Panc1 (cell line): ENCODE results near the gene PTPN23. TPM values are rescaled to one million over a fixed set of nuclear protein-coding genes. Genes with fewer than 3 reads are reported as not detected.

Source experiments
- total RNA-seq: library from RNA; stranded (reverse); gene quantifications from one replicate; pipeline ENCODE4 v1.2.1, GENCODE V29; 2021; ENCODE audit not compliant: unreplicated experiment

PTPN23 gene
- total RNA-seq, 1 experiment from 2014 or later = 35.7 TPM

Other genes starting within 250 kb of the PTPN23 start
- gene SETD2, start 216.9 kb upstream of the PTPN23 start, total RNA-seq = 32.6 TPM
- 8.9 TPM for gene KIF9, start 98.2 kb upstream of the PTPN23 start, total RNA-seq
- 35.4 TPM for gene KLHL18, start 98.1 kb upstream of the PTPN23 start, total RNA-seq
- gene SCAP, start 94.9 kb downstream of the PTPN23 start, total RNA-seq = 49.7 TPM
- gene ELP6, start 132.7 kb downstream of the PTPN23 start, total RNA-seq = 26.9 TPM
- gene CSPG5, start 197.8 kb downstream of the PTPN23 start, total RNA-seq = 3.2 TPM